Lower leg skin (tissue), 4 donors: Measurements from ENCODE around the gene PRRX2. TPM values are rescaled to one million over a fixed set of nuclear protein-coding genes. Genes with fewer than 3 reads are reported as not detected.

ENCODE experiments used
- DNase-seq, 2 donors: peaks; one replicate each; pipeline ENCODE4 v3.0.0-alpha.2; 2019; ENCODE audit warnings: low spot score in 2 of 2
- H3K4me3 ChIP-seq: fragments of 200-600 bp; sonication (generic); 2 replicates; pipeline ENCODE4 v1.5.1; 2017; ENCODE audit warnings: mild to moderate bottlenecking, low read depth; ENCODE audit not compliant: poor library complexity, severe bottlenecking
- POLR2A ChIP-seq, 2 donors: fragments of 450-650 bp; IDR thresholded peaks; one replicate each; pipeline ENCODE4 v1.6.1; 2016 to 2017; ENCODE audit warnings: antibody characterized with exemption in 2 of 2, mild to moderate bottlenecking in 1 of 2, moderate library complexity in 1 of 2
- WGBS, 2 donors: methylation state at CpG; one replicate each; pipeline ENCODE4 v1.1.5; 2018; 5-methylcytosine and 5-hydroxymethylcytosine counted together
- intact Hi-C: fragments of 100-400 bp; cut with DNase I; formaldehyde crosslinking; loops from one replicate; pipeline ENCODE4 v1.15.0; 2023; ENCODE audit warnings: low total_unique reads
- total RNA-seq, 4 donors: library from RNA; depleted of rRNA; stranded (reverse); fragments of >200 nt; gene quantifications; one replicate each; pipeline ENCODE4 v1.1.0, GENCODE V29; 2016
- TF ChIP-seq, protein P1 (sequence below), 3 donors: fragments of 450-650 bp; IDR thresholded peaks; one replicate each; pipeline ENCODE4 v1.5.1; 2016; ENCODE audit warnings: antibody characterized with exemption in 3 of 3, mild to moderate bottlenecking in 3 of 3, moderate library complexity in 2 of 3

The PRRX2 gene
- total RNA-seq, 4 donors from 2014 or later, result 10.7 to 24.1 (median 16.6) TPM

GRCh38 chr9:129732100-129732499 lies 66.7 kb downstream of the PRRX2 start:
- 68 to 73% methylated on average over 10 of the region's 10 CpGs for WGBS, 2 donors
- intact Hi-C loops, result no loop called here
- TF ChIP-seq POLR2A (IDR thresholded peaks at IDR 0.05), result no peak
- TF ChIP-seq, protein P1, sequence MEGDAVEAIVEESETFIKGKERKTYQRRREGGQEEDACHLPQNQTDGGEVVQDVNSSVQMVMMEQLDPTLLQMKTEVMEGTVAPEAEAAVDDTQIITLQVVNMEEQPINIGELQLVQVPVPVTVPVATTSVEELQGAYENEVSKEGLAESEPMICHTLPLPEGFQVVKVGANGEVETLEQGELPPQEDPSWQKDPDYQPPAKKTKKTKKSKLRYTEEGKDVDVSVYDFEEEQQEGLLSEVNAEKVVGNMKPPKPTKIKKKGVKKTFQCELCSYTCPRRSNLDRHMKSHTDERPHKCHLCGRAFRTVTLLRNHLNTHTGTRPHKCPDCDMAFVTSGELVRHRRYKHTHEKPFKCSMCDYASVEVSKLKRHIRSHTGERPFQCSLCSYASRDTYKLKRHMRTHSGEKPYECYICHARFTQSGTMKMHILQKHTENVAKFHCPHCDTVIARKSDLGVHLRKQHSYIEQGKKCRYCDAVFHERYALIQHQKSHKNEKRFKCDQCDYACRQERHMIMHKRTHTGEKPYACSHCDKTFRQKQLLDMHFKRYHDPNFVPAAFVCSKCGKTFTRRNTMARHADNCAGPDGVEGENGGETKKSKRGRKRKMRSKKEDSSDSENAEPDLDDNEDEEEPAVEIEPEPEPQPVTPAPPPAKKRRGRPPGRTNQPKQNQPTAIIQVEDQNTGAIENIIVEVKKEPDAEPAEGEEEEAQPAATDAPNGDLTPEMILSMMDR (IDR thresholded peaks at IDR 0.05), result no peak

DNA sequence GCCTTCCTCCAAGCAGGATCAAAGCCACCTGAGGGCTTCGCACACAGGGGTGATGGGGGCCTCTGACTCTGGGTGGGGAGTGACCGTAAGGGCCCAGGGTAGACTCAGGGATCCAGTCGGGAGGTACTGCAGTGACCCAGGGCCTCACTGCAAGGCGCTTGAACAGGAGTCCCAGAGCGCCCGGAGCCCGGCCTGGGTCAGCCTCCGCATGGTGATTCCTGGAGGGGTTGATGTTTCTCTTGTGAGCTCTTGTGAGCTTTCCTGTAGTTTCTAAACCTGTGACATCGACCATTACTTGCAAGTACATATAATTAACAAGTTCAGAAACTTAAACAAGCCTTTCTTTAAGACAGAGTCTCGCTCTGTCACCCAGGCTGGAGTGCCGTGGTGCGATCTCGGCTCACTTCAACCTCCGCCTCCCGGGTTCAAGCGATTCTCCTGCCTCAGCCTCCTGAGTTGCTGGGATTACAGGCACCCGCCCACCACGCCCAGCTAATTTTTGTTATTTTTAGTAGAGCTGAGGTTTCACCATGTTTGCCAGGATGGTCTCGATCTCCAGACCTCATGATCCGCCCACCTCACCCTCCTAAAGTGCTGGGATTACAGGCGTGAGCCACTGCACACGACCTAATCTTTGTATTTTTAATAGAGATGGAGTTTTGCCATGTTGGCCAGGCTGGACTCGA lies 67.6 kb downstream of the PRRX2 start:
- no peak for TF ChIP-seq POLR2A (IDR thresholded peaks at IDR 0.05)
- TF ChIP-seq, protein P1 (IDR thresholded peaks at IDR 0.05), result no peak
- H3K4me3 ChIP-seq, result no peak overlapping the region
- no peak for DNase-seq
- WGBS, 2 donors, result 87 to 89% methylated on average over 23 of the region's 23 CpGs
- intact Hi-C loops, result no loop called here

More at GRCh38 chr9:129732100-129732499, 66.7 kb downstream of the PRRX2 start:
- no peak overlapping the region for H3K4me3 ChIP-seq
- no peak for DNase-seq

GRCh38 chr9:129733632-129733953 lies 68.1 kb downstream of the PRRX2 start:
- no peak for DNase-seq
- 93 to 96% methylated on average over 2 of the region's 2 CpGs for WGBS, 2 donors
- no peak overlapping the region for H3K4me3 ChIP-seq
- TF ChIP-seq, protein P1 (IDR thresholded peaks at IDR 0.05), result no peak
- TF ChIP-seq POLR2A (IDR thresholded peaks at IDR 0.05), result no peak
- intact Hi-C loops, result no loop called here

- TF ChIP-seq POLR2A (IDR thresholded peaks at IDR 0.05), result no peak
- TF ChIP-seq, protein P1 (IDR thresholded peaks at IDR 0.05), result no peak
- no peak overlapping the region for H3K4me3 ChIP-seq
- intact Hi-C loops, result no loop called here
- no peak for DNase-seq
- WGBS, 2 donors, result 71 to 75% methylated on average over 6 of the region's 6 CpGs
Measured at GRCh38 chr9:129735546-129735945, 70.1 kb downstream of the PRRX2 start.

DNA sequence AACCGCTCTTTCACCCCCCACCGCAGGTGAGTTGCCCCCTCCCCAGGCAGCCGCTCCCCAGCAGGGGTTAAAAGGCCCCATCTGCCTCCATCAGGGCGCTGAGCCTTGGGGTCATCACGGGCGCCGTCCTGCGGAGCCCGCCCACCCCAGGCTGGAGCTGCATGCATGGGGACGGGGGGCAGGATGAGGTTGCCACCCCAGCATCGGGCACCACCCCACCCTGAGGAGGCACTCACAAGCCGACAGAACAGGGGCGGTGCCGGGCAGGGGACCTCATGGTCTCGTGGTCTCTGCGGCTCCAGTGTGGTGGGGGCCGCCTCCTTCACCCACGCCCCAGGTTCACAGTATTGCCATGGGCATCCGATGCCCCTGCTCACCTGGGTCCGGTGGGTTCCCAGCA lies 70.9 kb downstream of the PRRX2 start:
- no peak for DNase-seq
- no peak overlapping the region for H3K4me3 ChIP-seq
- intact Hi-C loops, result loop anchor here (2.0 kb wide), 1 partner anchor 46 kb away; no protein-coding TSS in a partner anchor
- WGBS, 2 donors, result 56 to 60% methylated on average over 17 to 19 of the region's 20 CpGs
- TF ChIP-seq, protein P1 (IDR thresholded peaks at IDR 0.05), result no peak
- TF ChIP-seq POLR2A (IDR thresholded peaks at IDR 0.05), result no peak
